ENCODE results near the gene UQCC5. TPM values are rescaled to one million over a fixed set of nuclear protein-coding genes. Genes with fewer than 3 reads are reported as not detected.

Gene UQCC5
- total RNA-seq, 1 donor from 2014 or later, result 2.0 TPM

DNA sequence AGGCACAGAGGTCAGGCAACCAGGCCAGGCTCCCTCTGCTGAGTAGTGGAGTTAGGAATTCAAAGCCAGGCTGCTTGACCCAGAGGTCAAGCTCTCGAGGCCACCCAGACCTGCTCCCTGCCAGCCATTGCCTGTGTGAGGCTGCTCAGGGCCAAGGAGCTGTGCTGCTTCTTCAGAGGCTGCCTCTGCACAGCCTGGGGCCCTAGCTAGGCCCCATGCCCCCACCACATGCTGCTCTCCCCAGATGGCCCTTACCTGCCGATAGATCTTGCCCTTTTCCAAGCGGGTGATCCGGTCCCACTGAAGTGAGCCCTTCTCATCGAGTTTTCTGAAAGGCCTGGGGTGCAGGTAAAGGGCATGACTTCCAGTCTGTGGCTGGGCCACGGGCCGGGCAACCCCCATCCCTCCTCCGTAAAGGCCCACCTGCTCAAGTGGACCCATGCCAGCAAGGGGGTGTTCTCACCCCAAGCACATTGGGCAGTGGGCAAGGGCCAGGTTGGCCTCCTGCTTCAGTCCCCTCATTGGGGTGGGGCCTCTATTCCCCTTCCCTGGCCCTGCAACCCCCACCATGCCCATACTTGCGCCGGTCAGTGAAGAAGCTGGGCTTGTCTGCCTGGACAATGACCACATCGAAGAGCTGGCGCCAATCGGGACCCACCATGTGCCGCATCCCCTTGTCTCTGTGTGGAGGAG lies 9.2 kb upstream of the UQCC5 start:
- Histone ChIP-seq H3K4me3 (no peak overlapping the region), H3K9ac (no peak overlapping the region), H4K20me1 (ENCODE audit: low read depth) (peaks cover 48% of the 10 kb centered on the region), H3K36me3 (no peaks in the 10 kb centered on the region), H3K27ac (no peak overlapping the region), H3K4me1 (peaks cover 9% of the 10 kb centered on the region), H3K79me2 (ENCODE audit: low read depth) (peaks cover 28% of the 10 kb centered on the region), H3K4me2 (no peak overlapping the region), H3F3A (ENCODE audit: low read depth) (no peaks in the 10 kb centered on the region), H3K27me3 (no peaks in the 10 kb centered on the region), H2AFZ (replicated peaks) (no peak overlapping the region), H3K9me3 (ENCODE audit: low read depth) (no peaks in the 10 kb centered on the region)
- Mint-ChIP-seq H3K27ac (no peak overlapping the region), H3K27me3 (ENCODE audit: insufficient read depth, low read depth) (peaks cover 7% of the 10 kb centered on the region), H3K4me1 (peaks cover 19% of the 10 kb centered on the region), H3K4me3 (no peak overlapping the region), H3K36me3 (peaks cover 12% of the 10 kb centered on the region), H3K9me3 (no peaks in the 10 kb centered on the region)
- DNase-seq (ENCODE audit: low spot score), result peak; percentile 15
- TF ChIP-seq, protein P1, sequence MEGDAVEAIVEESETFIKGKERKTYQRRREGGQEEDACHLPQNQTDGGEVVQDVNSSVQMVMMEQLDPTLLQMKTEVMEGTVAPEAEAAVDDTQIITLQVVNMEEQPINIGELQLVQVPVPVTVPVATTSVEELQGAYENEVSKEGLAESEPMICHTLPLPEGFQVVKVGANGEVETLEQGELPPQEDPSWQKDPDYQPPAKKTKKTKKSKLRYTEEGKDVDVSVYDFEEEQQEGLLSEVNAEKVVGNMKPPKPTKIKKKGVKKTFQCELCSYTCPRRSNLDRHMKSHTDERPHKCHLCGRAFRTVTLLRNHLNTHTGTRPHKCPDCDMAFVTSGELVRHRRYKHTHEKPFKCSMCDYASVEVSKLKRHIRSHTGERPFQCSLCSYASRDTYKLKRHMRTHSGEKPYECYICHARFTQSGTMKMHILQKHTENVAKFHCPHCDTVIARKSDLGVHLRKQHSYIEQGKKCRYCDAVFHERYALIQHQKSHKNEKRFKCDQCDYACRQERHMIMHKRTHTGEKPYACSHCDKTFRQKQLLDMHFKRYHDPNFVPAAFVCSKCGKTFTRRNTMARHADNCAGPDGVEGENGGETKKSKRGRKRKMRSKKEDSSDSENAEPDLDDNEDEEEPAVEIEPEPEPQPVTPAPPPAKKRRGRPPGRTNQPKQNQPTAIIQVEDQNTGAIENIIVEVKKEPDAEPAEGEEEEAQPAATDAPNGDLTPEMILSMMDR (IDR thresholded peaks at IDR 0.05), result no peak
- TF ChIP-seq EZH2 (IDR thresholded peaks at IDR 0.05) (no peak), EZH2phosphoT487 (IDR thresholded peaks at IDR 0.05) (no peak)

DNA sequence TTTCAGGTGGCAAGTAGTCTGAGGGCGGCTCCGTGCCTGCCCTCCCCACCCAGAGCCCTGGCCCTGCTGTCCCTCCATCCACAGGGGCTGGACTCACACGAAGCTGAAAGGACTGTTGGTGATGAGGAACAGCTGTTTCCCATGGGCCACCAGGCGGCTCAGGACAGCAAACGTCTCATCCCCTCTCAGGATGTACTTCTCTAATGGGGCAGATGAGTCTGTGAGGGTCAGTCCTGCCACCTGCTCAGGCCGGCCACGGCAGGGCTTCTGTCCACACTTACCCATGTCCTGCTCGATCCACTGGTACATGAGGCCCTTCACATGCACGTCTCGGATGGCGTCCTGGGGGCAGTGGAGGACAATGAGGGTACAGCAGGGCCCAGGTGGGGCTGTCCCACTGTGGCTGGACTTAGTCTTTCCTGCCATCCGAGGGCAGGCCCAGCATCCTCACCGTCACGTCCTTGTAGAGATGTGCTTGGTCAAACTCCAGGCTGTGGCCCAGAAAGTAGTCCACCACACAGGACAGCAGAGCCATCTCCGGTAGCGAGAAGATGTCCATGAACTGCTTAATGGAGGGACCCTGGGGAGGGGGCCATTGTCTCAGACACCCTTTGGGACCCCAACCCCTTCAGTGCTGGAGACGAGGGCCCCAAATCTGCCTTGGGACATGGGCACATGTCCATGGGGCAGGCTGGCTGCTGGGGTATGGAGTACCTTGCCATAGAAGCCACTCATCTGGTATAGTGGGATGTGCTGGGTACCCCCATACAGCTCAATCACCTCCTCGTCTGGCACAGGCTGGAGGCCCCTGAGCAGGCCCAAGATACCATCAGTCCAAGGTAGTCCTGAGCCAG lies 8.4 kb upstream of the UQCC5 start:
- peaks cover 12% of the 10 kb centered on the region for H3K36me3 Mint-ChIP-seq

DNA sequence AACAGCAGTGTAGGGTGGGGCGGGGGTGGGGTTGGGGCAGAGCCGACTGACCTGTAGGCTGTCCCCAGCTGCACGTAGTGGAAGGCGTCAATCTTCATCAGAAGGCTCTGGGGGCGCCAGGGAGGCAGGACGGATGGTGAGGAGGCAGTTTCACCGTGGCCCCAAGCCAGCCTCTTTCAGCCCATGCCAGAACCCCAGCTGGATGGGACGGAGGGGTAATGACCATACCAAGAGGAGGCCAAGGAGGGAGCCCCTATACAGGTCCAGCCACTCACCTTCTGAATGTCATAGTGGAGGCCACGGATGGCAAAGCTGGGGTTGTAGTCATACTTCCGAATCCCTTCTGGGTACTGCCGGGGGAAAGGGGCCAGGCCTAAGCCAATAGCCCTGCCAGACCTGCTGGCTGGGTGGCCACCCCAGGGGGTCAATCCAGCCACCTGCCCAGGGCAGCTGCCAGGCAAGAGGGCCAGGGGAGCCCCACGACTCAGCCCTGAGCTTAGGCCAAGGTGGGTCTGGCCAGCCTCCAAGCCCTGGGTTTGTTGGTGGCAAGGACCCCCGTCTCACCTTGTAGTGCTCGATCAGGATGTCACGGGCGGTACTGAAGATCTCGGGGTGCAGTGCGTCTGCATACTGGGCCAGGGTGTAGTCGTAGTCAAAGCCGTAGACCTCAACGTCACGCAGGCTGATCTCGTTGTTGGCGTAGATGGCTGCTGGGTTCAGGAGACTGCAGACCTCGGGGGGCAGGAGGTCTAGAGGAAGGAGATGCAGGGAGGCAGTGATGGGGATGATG lies 7.6 kb upstream of the UQCC5 start:
- H3K9ac ChIP-seq, result no peak overlapping the region
- peaks cover 8% of the 10 kb centered on the region for H3K27me3 Mint-ChIP-seq (ENCODE audit: insufficient read depth, low read depth)
- no peak for TF ChIP-seq EZH2phosphoT487 (IDR thresholded peaks at IDR 0.05)
- DNase-seq (ENCODE audit: low spot score), result peak; percentile 1
- no peak overlapping the region for H3K4me3 Mint-ChIP-seq
- H3K36me3 Mint-ChIP-seq, result peaks cover 12% of the 10 kb centered on the region
- H3K4me3 ChIP-seq, result no peak overlapping the region
- H3K4me1 ChIP-seq, result peaks cover 13% of the 10 kb centered on the region
- no peak overlapping the region for H2AFZ ChIP-seq (replicated peaks)
- H3K27me3 ChIP-seq, result no peaks in the 10 kb centered on the region
- no peaks in the 10 kb centered on the region for H3K36me3 ChIP-seq
- no peaks in the 10 kb centered on the region for H3F3A ChIP-seq (ENCODE audit: low read depth)
- H4K20me1 ChIP-seq (ENCODE audit: low read depth), result peaks cover 54% of the 10 kb centered on the region
- H3K27ac ChIP-seq, result no peak overlapping the region
- H3K4me1 Mint-ChIP-seq, result peaks cover 25% of the 10 kb centered on the region
- H3K9me3 Mint-ChIP-seq, result no peaks in the 10 kb centered on the region
- no peak overlapping the region for H3K27ac Mint-ChIP-seq
- peaks cover 40% of the 10 kb centered on the region for H3K79me2 ChIP-seq (ENCODE audit: low read depth)
- no peak overlapping the region for H3K4me2 ChIP-seq
- H3K9me3 ChIP-seq (ENCODE audit: low read depth), result no peaks in the 10 kb centered on the region

More for the DNA sequence above, 8.4 kb upstream of the UQCC5 start:
- peaks cover 8% of the 10 kb centered on the region for H3K27me3 Mint-ChIP-seq (ENCODE audit: insufficient read depth, low read depth)
- no peak overlapping the region for H3K27ac Mint-ChIP-seq
- no peak for DNase-seq (ENCODE audit: low spot score)
- Histone ChIP-seq H3K36me3 (no peaks in the 10 kb centered on the region), H3K9ac (no peak overlapping the region), H3F3A (ENCODE audit: low read depth) (no peaks in the 10 kb centered on the region), H3K4me2 (no peak overlapping the region), H3K27me3 (no peaks in the 10 kb centered on the region), H3K79me2 (ENCODE audit: low read depth) (peaks cover 36% of the 10 kb centered on the region), H4K20me1 (ENCODE audit: low read depth) (peaks cover 54% of the 10 kb centered on the region), H3K4me3 (no peak overlapping the region), H3K4me1 (peaks cover 13% of the 10 kb centered on the region), H2AFZ (replicated peaks) (no peak overlapping the region), H3K9me3 (ENCODE audit: low read depth) (no peaks in the 10 kb centered on the region), H3K27ac (no peak overlapping the region)
- H3K9me3 Mint-ChIP-seq, result no peaks in the 10 kb centered on the region
- TF ChIP-seq, protein P1 (IDR thresholded peaks at IDR 0.05), result no peak
- peaks cover 25% of the 10 kb centered on the region for H3K4me1 Mint-ChIP-seq
- no peak overlapping the region for H3K4me3 Mint-ChIP-seq

All from neural progenitor cell (in vitro differentiated cells).